Trophoblast cell (in vitro differentiated cells and primary cell): ENCODE results near the gene ATP6V1B1.

Source experiments
- DNase-seq, 2 donors: peaks; one replicate each; pipeline ENCODE4 v3.0.0-alpha.2; 2016
- H2AFZ ChIP-seq: 2 replicates; pipeline ENCODE4 v1.6.1; 2013; ENCODE audit warnings: low read length, moderate library complexity, mild to moderate bottlenecking; ENCODE audit not compliant: insufficient read depth, poor library complexity
- H2AK5ac ChIP-seq: 2 replicates; pipeline ENCODE4 v1.6.1; 2013; ENCODE audit warnings: mild to moderate bottlenecking, low read length
- H2BK120ac ChIP-seq: 2 replicates; pipeline ENCODE4 v1.6.1; 2013; ENCODE audit warnings: low read length, mild to moderate bottlenecking, moderate library complexity; ENCODE audit not compliant: insufficient read depth, poor library complexity
- H2BK12ac ChIP-seq: 2 replicates; pipeline ENCODE4 v1.6.1; 2013; ENCODE audit warnings: mild to moderate bottlenecking, low read length, moderate library complexity
- H2BK5ac ChIP-seq: 2 replicates; pipeline ENCODE4 v1.6.1; 2013; ENCODE audit warnings: low read length, low read depth, moderate library complexity, mild to moderate bottlenecking; ENCODE audit not compliant: poor library complexity
- H3K14ac ChIP-seq: 2 replicates; pipeline ENCODE4 v1.6.1; 2013; ENCODE audit warnings: mild to moderate bottlenecking, low read length
- H3K18ac ChIP-seq: 2 replicates; pipeline ENCODE4 v1.6.1; 2013; ENCODE audit warnings: mild to moderate bottlenecking, low read length
- H3K23ac ChIP-seq: 2 replicates; pipeline ENCODE4 v1.6.1; 2013; ENCODE audit warnings: low read length
- H3K27ac ChIP-seq: 2 replicates; pipeline ENCODE4 v1.5.1; 2013; ENCODE audit warnings: low read depth, mild to moderate bottlenecking, inconsistent platforms, low read length, moderate library complexity
- H3K27me3 ChIP-seq: 2 replicates; pipeline ENCODE4 v1.6.1; 2013; ENCODE audit warnings: inconsistent platforms, mild to moderate bottlenecking, low read length, moderate library complexity; ENCODE audit not compliant: insufficient read depth
- H3K36me3 ChIP-seq, 2 experiments: 1 replicate in 1 of 2; 2 replicates in 1 of 2; pipeline ENCODE4 v1.6.1; 2013; ENCODE audit warnings: low read length in 2 of 2, mild to moderate bottlenecking in 2 of 2, moderate library complexity in 1 of 2; ENCODE audit not compliant: insufficient read depth in 2 of 2, control insufficient read depth in 1 of 2
- H3K4ac ChIP-seq: 2 replicates; pipeline ENCODE4 v1.6.1; 2013; ENCODE audit warnings: low read depth, mild to moderate bottlenecking, low read length, moderate library complexity
- H3K4me1 ChIP-seq, 2 experiments: 1 replicate in 1 of 2; 2 replicates in 1 of 2; pipeline ENCODE4 v1.6.1; 2013; ENCODE audit warnings: low read length in 2 of 2, mild to moderate bottlenecking in 2 of 2, moderate library complexity in 1 of 2; ENCODE audit not compliant: insufficient read depth in 2 of 2, control insufficient read depth in 1 of 2
- H3K4me2 ChIP-seq: 2 replicates; pipeline ENCODE4 v1.6.1; 2013; ENCODE audit warnings: inconsistent platforms, mild to moderate bottlenecking, low read length, moderate library complexity
- H3K4me3 ChIP-seq: 2 replicates; pipeline ENCODE4 v1.5.1; 2013; ENCODE audit warnings: mild to moderate bottlenecking, low read depth, low read length, inconsistent platforms
- H3K79me1 ChIP-seq: one replicate; pipeline ENCODE4 v1.6.1; 2013; ENCODE audit warnings: low read length
- H3K79me2 ChIP-seq: 2 replicates; pipeline ENCODE4 v1.6.1; 2013; ENCODE audit warnings: low read length, mild to moderate bottlenecking; ENCODE audit not compliant: control insufficient read depth, insufficient read depth, poor library complexity
- H3K9ac ChIP-seq: 2 replicates; pipeline ENCODE4 v1.6.1; 2013; ENCODE audit warnings: mild to moderate bottlenecking, low read length
- H3K9me3 ChIP-seq: 2 replicates; pipeline ENCODE4 v1.6.1; 2013; ENCODE audit warnings: low read depth, mild to moderate bottlenecking, control low read depth, inconsistent platforms, low read length; ENCODE audit not compliant: insufficient read depth
- H4K12ac ChIP-seq: 2 replicates; pipeline ENCODE4 v1.6.1; 2013; ENCODE audit warnings: low read depth, mild to moderate bottlenecking, low read length, moderate library complexity
- H4K8ac ChIP-seq: 2 replicates; pipeline ENCODE4 v1.6.1; 2013; ENCODE audit warnings: low read depth, mild to moderate bottlenecking, low read length, moderate library complexity
- H4K91ac ChIP-seq: one replicate; pipeline ENCODE4 v1.6.1; 2013; ENCODE audit warnings: low read depth, mild to moderate bottlenecking, low read length, moderate library complexity
- WGBS: extraction: QIAGEN DNeasy Blood & Tissue Kit; methylation state at CpG from one replicate; pipeline ENCODE4 v1.1.7; 2013; ENCODE audit warnings: missing lambda C conversion rate; ENCODE audit not compliant: insufficient read length, insufficient coverage; ENCODE audit errors: extremely low coverage; 5-methylcytosine and 5-hydroxymethylcytosine counted together

Gene ATP6V1B1

GRCh38 chr2:70967189-70967588 lies 31.5 kb downstream of the ATP6V1B1 start:
- no CpG with 5 or more reads among the region's 4 CpGs for WGBS
- Histone ChIP-seq H3K27ac (no peak overlapping the region), H3K36me3 (no peaks in the 10 kb centered on the region), H3K9ac (no peak overlapping the region), H3K4me3 (no peak overlapping the region), H4K8ac (no peak overlapping the region), H2BK12ac (no peak overlapping the region), H4K12ac (no peak overlapping the region), H3K9me3 (peaks cover 2% of the 10 kb centered on the region), H3K4me1 (peaks cover 0 to 2% of the 10 kb centered on the region in 2 experiments), H3K18ac (no peak overlapping the region), H2AK5ac (no peak overlapping the region), H3K14ac (no peak overlapping the region), H3K4ac (no peak overlapping the region), H3K79me2 (no peaks in the 10 kb centered on the region), H4K91ac (no peak overlapping the region), H3K23ac (no peak overlapping the region), H2AFZ (no peak overlapping the region), H3K79me1 (no peaks in the 10 kb centered on the region), H3K27me3 (peaks cover 3% of the 10 kb centered on the region), H3K4me2 (no peak overlapping the region), H2BK5ac (no peak overlapping the region), H2BK120ac (no peak overlapping the region)
- no peak for DNase-seq

GRCh38 chr2:70974592-70974991 lies 38.9 kb downstream of the ATP6V1B1 start:
- Histone ChIP-seq H3K36me3 (no peaks in the 10 kb centered on the region), H3K4me3 (no peak overlapping the region), H4K8ac (no peak overlapping the region), H3K27ac (no peak overlapping the region), H2BK120ac (no peak overlapping the region), H3K4ac (no peak overlapping the region), H3K4me1 (peaks cover 8 to 10% of the 10 kb centered on the region in 2 experiments), H3K79me2 (peaks cover 1% of the 10 kb centered on the region), H4K12ac (no peak overlapping the region), H2AFZ (no peak overlapping the region), H4K91ac (no peak overlapping the region), H3K9ac (no peak overlapping the region), H3K4me2 (no peak overlapping the region), H2AK5ac (no peak overlapping the region), H3K14ac (no peak overlapping the region), H2BK12ac (no peak overlapping the region), H2BK5ac (no peak overlapping the region), H3K9me3 (peaks cover 2% of the 10 kb centered on the region), H3K18ac (no peak overlapping the region), H3K79me1 (peaks cover 7% of the 10 kb centered on the region), H3K23ac (no peak overlapping the region), H3K27me3 (no peaks in the 10 kb centered on the region)
- WGBS = no CpG with 5 or more reads among the region's 3 CpGs
- DNase-seq = no peak

DNA sequence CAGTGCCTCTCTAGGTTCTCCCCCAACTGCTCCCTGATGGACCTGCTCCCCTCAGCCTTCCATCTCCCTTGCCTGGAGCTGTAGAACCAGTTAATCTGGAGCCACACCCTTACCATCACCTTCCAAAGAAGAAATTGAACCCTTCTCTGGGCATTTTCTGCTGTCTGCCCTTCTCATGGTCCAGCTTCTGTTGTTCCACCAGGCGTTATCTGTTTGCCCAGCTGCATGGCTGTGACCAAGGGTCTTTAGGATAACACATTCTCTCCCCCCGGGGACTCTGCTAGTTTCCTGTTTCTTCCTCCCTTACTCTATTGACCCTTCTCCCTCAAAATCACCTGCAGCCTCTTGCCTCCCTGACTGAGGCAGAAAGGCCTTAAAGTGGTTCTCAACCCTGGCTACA lies 39.5 kb downstream of the ATP6V1B1 start:
- Histone ChIP-seq H3K9me3 (peaks cover 3% of the 10 kb centered on the region), H2AK5ac (no peak overlapping the region), H4K12ac (no peak overlapping the region), H3K27ac (no peak overlapping the region), H3K36me3 (no peaks in the 10 kb centered on the region), H3K23ac (no peak overlapping the region), H2BK5ac (no peak overlapping the region), H4K8ac (no peak overlapping the region), H2BK120ac (no peak overlapping the region), H3K79me2 (peaks cover 1% of the 10 kb centered on the region), H3K4ac (no peak overlapping the region), H2BK12ac (no peak overlapping the region), H3K4me2 (no peak overlapping the region), H3K9ac (no peak overlapping the region), H3K4me1 (peaks cover 8 to 10% of the 10 kb centered on the region in 2 experiments), H4K91ac (no peak overlapping the region), H3K27me3 (no peaks in the 10 kb centered on the region), H3K4me3 (no peak overlapping the region), H3K18ac (no peak overlapping the region), H2AFZ (no peak overlapping the region), H3K79me1 (peaks cover 7% of the 10 kb centered on the region), H3K14ac (no peak overlapping the region)
- no peak for DNase-seq
- no CpG with 5 or more reads among the region's 2 CpGs for WGBS

- no peak overlapping the region for H3K14ac ChIP-seq
- peak overlapping the region; percentile 34 for H3K4me2 ChIP-seq
- H2AK5ac ChIP-seq = no peak overlapping the region
- no peak overlapping the region for H3K18ac ChIP-seq
- H2BK5ac ChIP-seq = no peak overlapping the region
- peaks cover 8 to 10% of the 10 kb centered on the region in 2 experiments for H3K4me1 ChIP-seq
- peak; percentile 92 to 97 for DNase-seq
- peaks cover 3% of the 10 kb centered on the region for H3K9me3 ChIP-seq
- no peak overlapping the region for H3K4ac ChIP-seq
- no CpG with 5 or more reads among the region's 14 CpGs for WGBS
- no peak overlapping the region for H2BK12ac ChIP-seq
- no peak overlapping the region for H2BK120ac ChIP-seq
- H4K91ac ChIP-seq = no peak overlapping the region
- no peak overlapping the region for H2AFZ ChIP-seq
- H3K79me1 ChIP-seq = peaks cover 7% of the 10 kb centered on the region
- H4K12ac ChIP-seq = no peak overlapping the region
- no peak overlapping the region for H3K23ac ChIP-seq
- H3K9ac ChIP-seq = no peak overlapping the region
- no peaks in the 10 kb centered on the region for H3K27me3 ChIP-seq
- H3K79me2 ChIP-seq = peaks cover 1% of the 10 kb centered on the region
- H3K36me3 ChIP-seq = no peaks in the 10 kb centered on the region
- H4K8ac ChIP-seq = no peak overlapping the region
- H3K4me3 ChIP-seq = no peak overlapping the region
- H3K27ac ChIP-seq = no peak overlapping the region
Measured at GRCh38 chr2:70977605-70978205, 42.0 kb downstream of the ATP6V1B1 start.
